ENCODE results near the gene C2orf92.

Gene C2orf92

DNA sequence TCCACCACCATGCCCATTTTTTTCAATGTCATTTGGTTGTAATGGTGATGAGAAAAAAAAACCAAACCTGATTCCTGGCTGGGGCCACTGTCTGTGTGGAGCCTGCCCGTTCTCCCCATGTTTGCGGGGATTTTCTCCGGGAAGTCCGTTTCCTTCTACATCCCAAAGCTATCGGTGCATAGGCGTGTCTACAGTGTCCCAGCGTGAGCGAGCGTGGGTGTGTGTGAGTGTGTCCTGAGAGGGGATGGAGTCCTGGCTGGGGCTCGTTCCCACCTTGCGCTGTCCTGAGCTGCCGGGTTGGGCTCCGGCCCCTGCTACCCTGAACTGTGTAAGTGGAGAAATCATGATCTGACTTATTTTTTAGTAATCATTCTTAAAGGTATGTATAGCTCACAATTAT, 36.6 kb downstream of the C2orf92 start:
- H3K4me3 ChIP-seq (replicated peaks; ENCODE audit: low read depth, low read length), result no peak overlapping the region
- no peak for DNase-seq (ENCODE audit: extremely low read depth, insufficient read length)
- H3K27me3 ChIP-seq (replicated peaks; ENCODE audit: control insufficient read depth, insufficient read depth, low read length), result no peaks in the 10 kb centered on the region
- TF ChIP-seq CTCF (IDR thresholded peaks at IDR 0.05; ENCODE audit: insufficient read depth, low read length, poor library complexity, severe bottlenecking), result no peak
- no peaks in the 10 kb centered on the region for H3K36me3 ChIP-seq (ENCODE audit: control insufficient read depth, insufficient read depth, low read length)

- Histone ChIP-seq H3K27me3 (replicated peaks; ENCODE audit: control insufficient read depth, insufficient read depth, low read length) (no peaks in the 10 kb centered on the region), H3K36me3 (ENCODE audit: control insufficient read depth, insufficient read depth, low read length) (no peaks in the 10 kb centered on the region), H3K4me3 (replicated peaks; ENCODE audit: low read depth, low read length) (no peak overlapping the region)
- no peak for DNase-seq (ENCODE audit: extremely low read depth, insufficient read length)
- no peak for TF ChIP-seq CTCF (IDR thresholded peaks at IDR 0.05; ENCODE audit: insufficient read depth, low read length, poor library complexity, severe bottlenecking)
Measured at GRCh38 chr2:97706708-97707345, 37.3 kb downstream of the C2orf92 start.

DNA sequence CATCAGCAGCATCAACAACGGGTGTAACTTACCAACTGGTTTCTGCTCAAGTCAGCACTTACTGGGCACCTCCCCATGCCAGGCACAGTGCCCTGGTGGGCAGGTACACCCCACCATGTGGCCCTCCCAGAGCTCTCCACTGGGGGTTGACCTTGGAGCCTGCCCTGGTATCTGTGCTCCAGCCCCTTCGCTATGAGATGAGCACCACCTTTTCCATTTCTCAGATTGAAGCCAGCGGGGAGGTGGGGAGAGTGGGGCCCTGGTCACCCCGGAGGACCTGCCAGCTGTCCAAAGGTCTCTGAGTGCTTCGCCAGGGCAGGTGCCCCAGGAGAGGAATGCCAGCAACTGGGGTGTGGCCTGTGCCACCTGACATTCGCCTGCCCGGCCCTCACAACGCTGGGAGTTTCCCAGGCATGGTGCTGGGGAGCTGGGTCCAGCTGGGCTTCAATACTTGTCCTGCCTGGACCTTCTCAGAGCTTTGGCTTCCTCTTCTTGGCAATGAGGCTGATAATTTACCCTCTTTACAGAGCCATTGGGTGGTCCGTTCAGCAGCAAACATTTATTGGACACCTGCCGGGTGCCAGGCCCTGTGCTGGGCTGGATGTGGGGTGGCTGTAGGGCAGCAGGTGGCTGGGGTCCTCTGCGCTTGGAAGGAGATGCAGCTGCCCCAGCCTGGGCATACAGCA, 38.0 kb downstream of the C2orf92 start:
- no peak overlapping the region for H3K4me3 ChIP-seq (replicated peaks; ENCODE audit: low read depth, low read length)
- no peak for TF ChIP-seq CTCF (IDR thresholded peaks at IDR 0.05; ENCODE audit: insufficient read depth, low read length, poor library complexity, severe bottlenecking)
- DNase-seq (ENCODE audit: extremely low read depth, insufficient read length), result no peak
- H3K36me3 ChIP-seq (ENCODE audit: control insufficient read depth, insufficient read depth, low read length), result no peaks in the 10 kb centered on the region
- H3K27me3 ChIP-seq (replicated peaks; ENCODE audit: control insufficient read depth, insufficient read depth, low read length), result no peaks in the 10 kb centered on the region

- TF ChIP-seq CTCF (IDR thresholded peaks at IDR 0.05; ENCODE audit: insufficient read depth, low read length, poor library complexity, severe bottlenecking), result no peak
- DNase-seq (ENCODE audit: extremely low read depth, insufficient read length), result no peak
- H3K4me3 ChIP-seq (replicated peaks; ENCODE audit: low read depth, low read length), result no peak overlapping the region
Measured at GRCh38 chr2:97708048-97708380, 38.5 kb downstream of the C2orf92 start.

GRCh38 chr2:97708608-97709007, 39.1 kb downstream of the C2orf92 start:
- no peak for TF ChIP-seq CTCF (IDR thresholded peaks at IDR 0.05; ENCODE audit: insufficient read depth, low read length, poor library complexity, severe bottlenecking)
- no peaks in the 10 kb centered on the region for H3K36me3 ChIP-seq (ENCODE audit: control insufficient read depth, insufficient read depth, low read length)
- H3K4me3 ChIP-seq (replicated peaks; ENCODE audit: low read depth, low read length), result no peak overlapping the region
- H3K27me3 ChIP-seq (replicated peaks; ENCODE audit: control insufficient read depth, insufficient read depth, low read length), result no peaks in the 10 kb centered on the region
- no peak for DNase-seq (ENCODE audit: extremely low read depth, insufficient read length)

More at GRCh38 chr2:97708048-97708380, 38.5 kb downstream of the C2orf92 start:
- H3K27me3 ChIP-seq (replicated peaks; ENCODE audit: control insufficient read depth, insufficient read depth, low read length), result no peaks in the 10 kb centered on the region
- H3K36me3 ChIP-seq (ENCODE audit: control insufficient read depth, insufficient read depth, low read length), result no peaks in the 10 kb centered on the region
